DND-41 (cell line): Measurements from ENCODE around the gene SLC25A21.

Source experiments
- ATAC-seq: fragments of 200-7000 bp; cut with Tn5 transposase; 3 replicates; pipeline ENCODE4 v1.9.1; 2021; ENCODE audit warnings: low read depth; ENCODE audit not compliant: insufficient read depth
- DNase-seq: peaks from one replicate; pipeline ENCODE4 v3.0.0-alpha.2; 2020
- H2AFZ ChIP-seq: 2 replicates; pipeline ENCODE4 v1.6.0; 2012; ENCODE audit warnings: low read depth, low read length
- H3K27ac ChIP-seq: 2 replicates; pipeline ENCODE4 v1.5.1; 2012; ENCODE audit warnings: low read length, inconsistent platforms
- H3K27me3 ChIP-seq: fragments of 200-600 bp; sonication (generic); 2 replicates; pipeline ENCODE4 v1.6.0; 2012; ENCODE audit warnings: low read length, mild to moderate bottlenecking, inconsistent platforms; ENCODE audit not compliant: insufficient read depth, poor library complexity
- H3K36me3 ChIP-seq: 2 replicates; pipeline ENCODE4 v1.5.1; 2012; ENCODE audit warnings: low read length, inconsistent platforms; ENCODE audit not compliant: insufficient read depth
- H3K4me1 ChIP-seq: 2 replicates; pipeline ENCODE4 v1.5.1; 2012; ENCODE audit warnings: mild to moderate bottlenecking, low read length; ENCODE audit not compliant: insufficient read depth
- H3K4me2 ChIP-seq: 2 replicates; pipeline ENCODE4 v1.6.0; 2012; ENCODE audit warnings: mild to moderate bottlenecking, moderate library complexity, low read length, inconsistent platforms; ENCODE audit not compliant: insufficient read depth
- H3K4me3 ChIP-seq, 2 experiments: fragments of 200-600 bp in 1 of 2; shearing (Covaris generic) in 1 of 2; 2 replicates each; pipeline ENCODE4 v1.5.1; 2012 to 2016; ENCODE audit warnings: inconsistent platforms in 2 of 2, low read length in 2 of 2, mild to moderate bottlenecking in 2 of 2, low read depth in 1 of 2, moderate library complexity in 1 of 2
- H3K79me2 ChIP-seq: 2 replicates; pipeline ENCODE4 v1.6.0; 2012; ENCODE audit warnings: low read length, inconsistent platforms; ENCODE audit not compliant: insufficient read depth
- H3K9ac ChIP-seq: 2 replicates; pipeline ENCODE4 v1.6.0; 2012; ENCODE audit warnings: low read depth, mild to moderate bottlenecking, inconsistent platforms, low read length, moderate library complexity
- H3K9me3 ChIP-seq: 2 replicates; pipeline ENCODE4 v1.5.1; 2012; ENCODE audit warnings: low read length, moderate library complexity, mild to moderate bottlenecking, inconsistent platforms; ENCODE audit not compliant: insufficient read depth, severe bottlenecking
- H4K20me1 ChIP-seq: 2 replicates; pipeline ENCODE4 v1.6.0; 2012; ENCODE audit warnings: low read length; ENCODE audit not compliant: insufficient read depth
- EZH2 ChIP-seq: IDR thresholded peaks from 3 replicates; pipeline ENCODE4 v1.6.1; 2012; ENCODE audit warnings: borderline replicate concordance, low read depth, mild to moderate bottlenecking, moderate library complexity, low read length, inconsistent platforms; ENCODE audit not compliant: severe bottlenecking
- TF ChIP-seq, protein P1 (sequence below): IDR thresholded peaks from 2 replicates; pipeline ENCODE4 v1.5.1; 2012; ENCODE audit warnings: borderline replicate concordance, low read length, moderate library complexity, mild to moderate bottlenecking; ENCODE audit not compliant: poor library complexity, severe bottlenecking; ENCODE audit errors: extremely low read depth

The SLC25A21 gene

DNA sequence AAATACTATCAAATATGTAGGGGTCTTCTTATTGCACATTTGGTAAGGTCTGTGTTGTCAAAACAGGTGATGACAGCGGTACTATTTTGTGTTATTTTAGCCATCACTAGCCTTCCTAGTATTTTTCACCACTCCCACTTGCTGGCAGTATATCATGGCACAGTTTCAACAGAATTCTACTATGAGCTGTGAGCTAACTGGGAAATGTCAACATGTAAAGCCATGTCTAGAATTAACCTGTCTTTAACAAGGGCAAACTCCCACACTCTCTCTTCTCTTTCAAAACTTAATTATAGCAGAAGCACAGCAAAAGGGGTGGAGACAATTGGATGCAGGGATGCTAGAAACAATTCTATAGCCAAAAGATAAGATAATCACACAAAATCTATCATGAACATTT, 257.3 kb downstream of the SLC25A21 start:
- H3K4me3 ChIP-seq: no peak overlapping the region
- H3K9ac ChIP-seq: no peak overlapping the region
- H3K27me3 ChIP-seq: no peaks in the 10 kb centered on the region
- no peak overlapping the region for H3K27ac ChIP-seq
- no peaks in the 10 kb centered on the region for H3K4me1 ChIP-seq
- no peaks in the 10 kb centered on the region for H4K20me1 ChIP-seq
- TF ChIP-seq EZH2: no peak
- TF ChIP-seq, protein P1, sequence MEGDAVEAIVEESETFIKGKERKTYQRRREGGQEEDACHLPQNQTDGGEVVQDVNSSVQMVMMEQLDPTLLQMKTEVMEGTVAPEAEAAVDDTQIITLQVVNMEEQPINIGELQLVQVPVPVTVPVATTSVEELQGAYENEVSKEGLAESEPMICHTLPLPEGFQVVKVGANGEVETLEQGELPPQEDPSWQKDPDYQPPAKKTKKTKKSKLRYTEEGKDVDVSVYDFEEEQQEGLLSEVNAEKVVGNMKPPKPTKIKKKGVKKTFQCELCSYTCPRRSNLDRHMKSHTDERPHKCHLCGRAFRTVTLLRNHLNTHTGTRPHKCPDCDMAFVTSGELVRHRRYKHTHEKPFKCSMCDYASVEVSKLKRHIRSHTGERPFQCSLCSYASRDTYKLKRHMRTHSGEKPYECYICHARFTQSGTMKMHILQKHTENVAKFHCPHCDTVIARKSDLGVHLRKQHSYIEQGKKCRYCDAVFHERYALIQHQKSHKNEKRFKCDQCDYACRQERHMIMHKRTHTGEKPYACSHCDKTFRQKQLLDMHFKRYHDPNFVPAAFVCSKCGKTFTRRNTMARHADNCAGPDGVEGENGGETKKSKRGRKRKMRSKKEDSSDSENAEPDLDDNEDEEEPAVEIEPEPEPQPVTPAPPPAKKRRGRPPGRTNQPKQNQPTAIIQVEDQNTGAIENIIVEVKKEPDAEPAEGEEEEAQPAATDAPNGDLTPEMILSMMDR: no peak
- no peak for ATAC-seq
- H2AFZ ChIP-seq: no peak overlapping the region
- DNase-seq: no peak
- no peaks in the 10 kb centered on the region for H3K79me2 ChIP-seq
- H3K36me3 ChIP-seq: no peaks in the 10 kb centered on the region
- H3K9me3 ChIP-seq: no peaks in the 10 kb centered on the region
- no peak overlapping the region for H3K4me2 ChIP-seq

DNA sequence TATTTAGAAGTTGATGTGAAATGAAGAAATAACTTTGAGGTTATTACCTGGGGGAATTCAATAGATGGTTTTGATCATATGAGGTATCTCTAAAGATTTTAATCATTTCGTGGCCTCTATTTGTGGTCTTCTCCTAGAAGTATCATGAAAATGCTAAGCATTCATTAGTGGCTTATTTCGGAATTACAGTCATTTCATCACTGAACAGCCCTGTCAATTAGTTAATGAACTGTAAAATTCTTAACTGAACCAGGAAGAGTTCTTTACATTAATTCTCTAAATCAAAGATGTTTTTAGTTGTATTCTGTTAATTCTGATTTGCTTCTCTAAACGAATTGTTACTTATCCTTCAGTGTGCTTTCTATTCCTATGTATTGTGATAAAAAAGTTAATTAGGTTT, 261.8 kb downstream of the SLC25A21 start:
- H3K79me2 ChIP-seq: no peaks in the 10 kb centered on the region
- no peak overlapping the region for H3K4me2 ChIP-seq
- H3K9ac ChIP-seq: no peak overlapping the region
- no peak for DNase-seq
- H3K27ac ChIP-seq: no peak overlapping the region
- no peaks in the 10 kb centered on the region for H3K36me3 ChIP-seq
- H2AFZ ChIP-seq: no peak overlapping the region
- ATAC-seq: no peak
- H3K9me3 ChIP-seq: no peaks in the 10 kb centered on the region
- TF ChIP-seq, protein P1: no peak
- TF ChIP-seq EZH2: no peak
- no peaks in the 10 kb centered on the region for H4K20me1 ChIP-seq
- H3K27me3 ChIP-seq: no peaks in the 10 kb centered on the region
- H3K4me3 ChIP-seq: no peak overlapping the region
- H3K4me1 ChIP-seq: no peaks in the 10 kb centered on the region

DNA sequence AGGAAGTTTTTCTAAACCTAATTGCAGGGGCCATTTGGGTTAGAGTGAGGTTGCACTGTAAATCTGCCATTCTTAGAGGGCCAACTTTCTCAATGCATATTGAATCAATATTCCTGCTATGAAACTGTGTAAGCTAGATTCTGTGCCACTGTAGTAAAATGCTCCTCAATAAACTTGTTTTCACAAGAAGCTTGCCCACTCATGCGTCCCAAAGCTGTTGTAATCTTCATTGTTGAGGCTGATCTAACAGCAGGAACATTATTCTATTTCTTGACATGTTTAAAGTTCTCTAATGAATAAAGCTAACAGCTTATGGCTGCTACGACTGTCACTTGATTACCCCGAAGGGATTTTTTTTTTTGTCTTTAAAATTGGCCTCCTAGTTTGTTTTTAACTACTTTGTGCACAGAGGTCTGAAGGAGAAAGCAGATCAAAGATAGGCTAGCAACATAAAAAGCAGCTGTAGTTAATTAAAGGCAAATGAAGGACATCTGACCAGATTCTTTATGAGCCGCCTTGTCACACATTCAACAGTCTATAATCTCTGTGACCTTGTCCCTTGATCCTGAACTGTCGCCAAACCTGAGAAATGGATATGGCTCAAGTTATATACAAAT, 267.0 kb downstream of the SLC25A21 start:
- Histone ChIP-seq H2AFZ (no peak overlapping the region), H3K9me3 (no peaks in the 10 kb centered on the region), H4K20me1 (no peaks in the 10 kb centered on the region), H3K4me1 (no peaks in the 10 kb centered on the region), H3K4me2 (no peak overlapping the region), H3K36me3 (no peaks in the 10 kb centered on the region), H3K4me3 (no peak overlapping the region), H3K27me3 (no peaks in the 10 kb centered on the region), H3K79me2 (no peaks in the 10 kb centered on the region), H3K27ac (no peak overlapping the region), H3K9ac (no peak overlapping the region)
- TF ChIP-seq EZH2: no peak
- TF ChIP-seq, protein P1: no peak
- DNase-seq: no peak
- no peak for ATAC-seq

DNA sequence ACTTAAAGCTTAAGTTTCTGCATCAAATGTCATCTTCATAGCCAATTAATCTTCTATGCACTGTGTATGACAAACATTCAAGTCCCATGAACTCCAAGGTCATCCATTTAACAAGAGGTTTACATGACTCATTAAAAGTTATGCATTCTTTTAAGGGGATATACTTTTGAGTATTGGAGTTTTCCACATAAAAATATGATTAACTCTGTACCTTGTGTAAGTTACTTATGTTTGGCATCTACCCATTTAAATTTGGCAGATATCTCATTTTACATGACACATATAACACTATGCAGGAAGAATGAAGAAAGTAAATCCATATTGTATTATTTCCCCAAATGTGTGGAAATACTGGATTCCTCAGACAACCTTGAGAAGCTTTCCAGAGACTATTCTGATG, 270.5 kb downstream of the SLC25A21 start:
- Histone ChIP-seq H3K79me2 (no peaks in the 10 kb centered on the region), H2AFZ (no peak overlapping the region), H3K9ac (no peak overlapping the region), H3K4me1 (no peaks in the 10 kb centered on the region), H3K4me3 (no peak overlapping the region), H3K9me3 (no peaks in the 10 kb centered on the region), H3K27ac (no peak overlapping the region), H4K20me1 (no peaks in the 10 kb centered on the region), H3K27me3 (no peaks in the 10 kb centered on the region), H3K4me2 (no peak overlapping the region), H3K36me3 (no peaks in the 10 kb centered on the region)
- no peak for TF ChIP-seq EZH2
- TF ChIP-seq, protein P1: no peak
- ATAC-seq: no peak
- DNase-seq: no peak
